VCaP (cell line): ENCODE results near the gene ZHX3.

Experiments
- H3K27ac ChIP-seq: fragments of 450-650 bp; 2 replicates; pipeline ENCODE4 v1.5.1; 2017
- CTCF ChIP-seq: fragments of 450-650 bp; conservative IDR thresholded peaks from 2 replicates; pipeline ENCODE4 v1.5.1; 2017; ENCODE audit warnings: mild to moderate bottlenecking, moderate library complexity

ZHX3 gene

DNA sequence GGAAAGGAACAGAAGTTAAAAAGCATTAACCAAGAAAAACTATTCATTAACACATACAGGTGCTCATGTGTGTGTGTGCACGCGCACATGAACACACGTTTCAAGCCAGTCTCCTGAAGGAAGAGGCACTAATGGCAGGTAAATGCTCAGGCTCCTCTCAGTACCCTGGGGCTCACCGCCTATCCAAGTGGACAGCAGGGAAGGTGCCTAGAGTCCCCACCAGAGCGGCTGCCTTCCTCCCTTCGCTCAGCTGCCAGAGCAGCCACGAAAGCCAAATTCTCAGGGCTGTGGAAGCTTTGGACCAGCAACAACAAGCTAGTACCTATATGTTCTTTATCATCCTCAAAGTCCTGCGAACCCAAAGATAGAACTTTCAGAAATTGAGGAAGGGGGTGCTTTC lies 137.6 kb downstream of the ZHX3 start:
- no peak overlapping the region for H3K27ac ChIP-seq
- no peak for TF ChIP-seq CTCF

DNA sequence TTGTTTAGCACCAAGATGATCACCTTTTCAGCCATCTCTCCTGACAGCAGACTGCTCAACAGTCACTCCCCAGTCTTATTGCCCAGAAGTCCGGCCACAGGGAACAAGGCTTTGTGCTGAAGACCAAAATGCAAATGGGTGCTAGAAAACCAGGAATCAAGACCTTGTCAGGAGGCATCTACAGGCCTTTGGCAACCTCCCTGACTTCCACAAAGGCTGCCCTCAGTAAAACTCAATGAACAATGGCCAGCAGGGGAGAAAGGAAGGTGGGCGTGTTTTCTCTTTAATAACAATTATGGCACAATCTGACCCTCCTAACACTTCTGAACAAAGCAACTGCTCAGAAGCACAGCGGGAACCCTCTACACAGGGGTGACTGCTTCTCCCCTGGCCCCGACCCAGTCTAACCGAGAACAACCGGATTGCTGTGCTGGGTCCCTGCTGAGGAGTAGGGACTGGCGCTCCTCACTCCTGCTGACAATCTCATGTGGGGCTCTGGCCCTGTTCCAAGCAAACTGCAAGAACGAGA lies 138.6 kb downstream of the ZHX3 start:
- TF ChIP-seq CTCF = no peak
- peak overlapping the region; percentile 2; the same call in 1 of the 2 replicates for H3K27ac ChIP-seq

- TF ChIP-seq CTCF = no peak
- H3K27ac ChIP-seq = 0 out of 2 replicates have a peak overlapping the region, but pooled peaks have one; percentile 2
These were observed 139.0 kb downstream of the ZHX3 start for GRCh38 chr20:41178495-41178894.

DNA sequence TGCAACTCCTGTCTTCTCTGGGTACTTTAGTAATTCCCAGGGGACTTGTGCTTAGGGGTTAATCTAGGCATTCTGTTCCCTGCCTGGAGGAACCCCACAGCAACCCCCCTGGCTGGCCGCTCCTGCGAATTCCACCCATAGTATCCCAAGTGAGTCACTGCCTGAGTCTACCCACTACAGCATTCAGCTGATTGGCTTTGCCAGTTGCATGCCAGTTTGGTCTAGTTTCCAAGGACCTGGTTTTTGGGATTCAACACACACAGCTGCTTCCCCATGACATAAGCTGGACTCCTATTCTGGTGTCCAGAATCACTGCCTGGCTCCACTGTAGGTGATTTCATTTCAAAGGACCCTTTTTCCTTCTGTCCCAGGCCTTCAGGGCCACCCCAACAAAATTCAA lies 139.9 kb downstream of the ZHX3 start:
- no peak for TF ChIP-seq CTCF
- H3K27ac ChIP-seq = no peak overlapping the region

- no peak overlapping the region for H3K27ac ChIP-seq
- TF ChIP-seq CTCF = no peak
These were observed 140.6 kb downstream of the ZHX3 start for GRCh38 chr20:41176711-41177552.

DNA sequence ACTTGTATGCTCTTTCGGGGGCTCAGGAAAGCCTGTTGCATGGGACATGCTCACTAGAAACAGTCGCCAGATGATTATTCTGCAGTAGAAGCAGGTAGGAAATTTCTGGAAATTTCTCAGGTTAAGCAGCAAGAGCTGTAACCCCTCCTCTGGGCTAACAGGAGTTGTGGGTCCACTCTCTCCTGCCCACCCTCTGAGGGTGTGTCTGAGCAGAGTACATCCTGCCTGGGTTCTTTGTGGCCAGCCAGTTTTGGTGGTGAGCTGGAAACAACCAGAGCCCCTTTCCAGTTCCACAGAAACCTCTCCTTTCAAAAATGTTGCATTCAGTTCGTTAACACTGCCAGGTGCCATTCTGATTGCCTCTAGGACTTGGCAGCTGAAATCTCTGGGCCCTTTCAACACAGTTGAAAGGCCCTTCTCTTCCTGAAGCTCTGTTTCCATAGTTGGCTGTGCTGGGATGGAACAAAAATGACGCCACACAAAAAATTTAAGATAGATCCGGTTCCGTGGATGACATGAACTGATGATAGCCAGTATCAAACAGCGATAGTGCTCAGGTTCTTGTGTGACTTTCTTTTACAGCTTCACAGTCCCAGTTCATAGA lies 141.7 kb downstream of the ZHX3 start:
- no peak overlapping the region for H3K27ac ChIP-seq
- no peak for TF ChIP-seq CTCF

DNA sequence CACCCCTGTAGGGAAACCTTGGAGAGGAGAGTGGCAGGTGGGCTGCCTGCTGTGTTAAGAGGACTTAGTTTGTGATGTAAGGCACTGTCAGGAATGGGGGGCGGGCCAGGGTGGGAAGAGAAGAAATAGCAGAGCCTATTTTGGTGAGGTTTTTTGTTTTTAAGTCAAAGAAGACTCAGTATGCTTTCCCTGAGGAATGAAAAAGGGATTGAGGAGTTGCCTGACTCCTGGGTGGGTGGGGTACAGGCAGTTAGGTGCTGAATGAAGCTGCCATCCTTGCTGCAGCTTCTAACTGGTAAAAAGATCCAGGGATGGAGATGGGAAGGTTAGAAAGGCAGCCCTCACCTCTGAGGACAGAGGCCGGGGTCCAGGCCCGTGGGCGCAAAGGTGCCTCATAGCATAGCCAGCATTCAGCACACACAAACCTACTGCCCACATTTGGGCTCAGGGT lies 142.3 kb downstream of the ZHX3 start:
- H3K27ac ChIP-seq = no peak overlapping the region
- no peak for TF ChIP-seq CTCF
